Iris pigment epithelial cell (primary cell): ENCODE data around the gene MYO1F.
A peak's percentile ranks its signal among the peaks of the same experiment; 100 is the strongest.
"Not testable (repeated sequence)": the region's sequence is repeated elsewhere in the genome, so short reads cannot be mapped to it uniquely, and the experiment has no call there.

Source experiments
- DNase-seq: peaks from one replicate; pipeline ENCODE4 v3.0.0-alpha.2; 2011; ENCODE audit warnings: low read depth

The MYO1F gene

GRCh38 chr19:8564866-8565265, 12.4 kb downstream of the MYO1F start:
- DNase-seq = not testable (repeated sequence)

- no peak for DNase-seq
These were observed 16.0 kb downstream of the MYO1F start for GRCh38 chr19:8561075-8561764.

GRCh38 chr19:8558325-8558724, 18.9 kb downstream of the MYO1F start:
- DNase-seq = no peak

GRCh38 chr19:8557642-8558238, 19.5 kb downstream of the MYO1F start:
- no peak for DNase-seq

GRCh38 chr19:8553729-8554128, 23.5 kb downstream of the MYO1F start:
- not testable (repeated sequence) for DNase-seq

GRCh38 chr19:8552810-8553209, 24.4 kb downstream of the MYO1F start:
- peak; percentile 67 for DNase-seq

- no peak for DNase-seq
These were observed 27.2 kb downstream of the MYO1F start for GRCh38 chr19:8550070-8550469.

GRCh38 chr19:8545743-8546142, 31.5 kb downstream of the MYO1F start:
- no peak for DNase-seq

- no peak for DNase-seq
These were observed 33.1 kb downstream of the MYO1F start for GRCh38 chr19:8544168-8544567.

GRCh38 chr19:8539621-8540149, 37.6 kb downstream of the MYO1F start:
- DNase-seq = no peak

GRCh38 chr19:8537099-8537498, 40.1 kb downstream of the MYO1F start:
- DNase-seq = no peak

- DNase-seq = no peak
These were observed 41.0 kb downstream of the MYO1F start for GRCh38 chr19:8536282-8536681.

GRCh38 chr19:8532225-8532624, 45.0 kb downstream of the MYO1F start:
- DNase-seq = no peak

- DNase-seq = no peak
These were observed 45.8 kb downstream of the MYO1F start for GRCh38 chr19:8531470-8531869.

GRCh38 chr19:8530061-8530679, 47.1 kb downstream of the MYO1F start:
- DNase-seq = no peak

GRCh38 chr19:8529369-8530006, 47.8 kb downstream of the MYO1F start:
- DNase-seq = no peak

GRCh38 chr19:8528500-8528899, 48.7 kb downstream of the MYO1F start:
- DNase-seq = peak; percentile 18

- DNase-seq = peak; percentile 91
These were observed 50.7 kb downstream of the MYO1F start for GRCh38 chr19:8526345-8527091.

GRCh38 chr19:8525401-8525684, 51.9 kb downstream of the MYO1F start:
- no peak for DNase-seq

GRCh38 chr19:8519388-8519787, 57.9 kb downstream of the MYO1F start:
- DNase-seq = no peak

GRCh38 chr19:8518536-8518935, 58.7 kb downstream of the MYO1F start:
- DNase-seq = no peak
